HCT116 (cell line): Measurements from ENCODE around the gene CDC42BPA. TPM values are rescaled to one million over a fixed set of nuclear protein-coding genes. Genes with fewer than 3 reads are reported as not detected.

Experiments used
- ATAC-seq: fragments of 200-7000 bp; cut with Tn5 transposase; 2 replicates; pipeline ENCODE4 v1.9.1; 2020; ENCODE audit warnings: mild to moderate bottlenecking, moderate library complexity
- BruUV-seq: library from RNA; stranded (reverse); fragments of 400-500 nt; replicated peaks from 2 replicates; lab custom pipeline; 2021; lab: Mats Ljungman, UMichigan
- CTCF ChIA-PET: fragments of 300-600 bp; sonication (Branson Sonifier 250); formaldehyde crosslinking; loops from one replicate; lab custom pipeline; 2021; ENCODE audit warnings: antibody characterized with exemption; lab: Charles Lee
- POLR2A ChIA-PET: fragments of 300-600, 350-600 bp; sonication (Branson Sonifier 250); formaldehyde crosslinking; loops from one replicate; lab custom pipeline; 2021; ENCODE audit warnings: antibody characterized with exemption; lab: Charles Lee
- RAD21 ChIA-PET, 2 experiments: fragments of 300-600 bp; sonication (Branson Sonifier 250); formaldehyde crosslinking; loops; one replicate each; lab custom pipeline; 2023; ENCODE audit warnings: low total read pairs in 2 of 2; ENCODE audit not compliant: uncharacterized antibody in 2 of 2, unreplicated experiment in 2 of 2, low non-redundant PET in 1 of 2; lab: Charles Lee
- DNase-seq: peaks from one replicate; pipeline ENCODE4 v3.0.0-alpha.2; 2010; ENCODE audit warnings: low read depth, low spot score
- H2AFZ ChIP-seq: fragments of 200-600 bp; shearing (Covaris generic), sonication (generic); 2 replicates; pipeline ENCODE4 v1.6.1; 2017; ENCODE audit warnings: low read depth, mixed run types, mixed read lengths, antibody characterized with exemption, low read length; ENCODE audit not compliant: poor library complexity, severe bottlenecking
- H3K27ac ChIP-seq: 2 replicates; pipeline ENCODE4 v1.5.1; 2012; ENCODE audit warnings: low read depth, low read length
- H3K27me3 ChIP-seq: fragments of 200-600 bp; sonication (generic); 2 replicates; pipeline ENCODE4 v1.6.1; 2016; ENCODE audit warnings: mixed run types, low read length, mixed read lengths; ENCODE audit not compliant: insufficient read depth
- H3K36me3 ChIP-seq, 2 experiments: fragments of 200-500 bp in 1 of 2; fragments of 200-600 bp in 1 of 2; sonication (Bioruptor generic) in 1 of 2; sonication (generic) in 1 of 2; 2 replicates each; pipeline versions ENCODE4 v1.5.1 to v1.6.1; 2014 to 2016; ENCODE audit warnings: low read length in 2 of 2, inconsistent platforms in 1 of 2, mixed read lengths in 1 of 2, mixed run types in 1 of 2; ENCODE audit not compliant: insufficient read depth in 2 of 2, control insufficient read depth in 1 of 2
- H3K4me1 ChIP-seq, 2 experiments: fragments of 200-600 bp in 1 of 2; sonication (generic) in 1 of 2; 2 replicates each; pipeline versions ENCODE4 v1.5.1 to v1.6.1; 2012 to 2017; ENCODE audit warnings: low read length in 2 of 2, inconsistent platforms in 1 of 2, mild to moderate bottlenecking in 1 of 2, mixed read lengths in 1 of 2, mixed run types in 1 of 2, moderate library complexity in 1 of 2; ENCODE audit not compliant: insufficient read depth in 2 of 2, control insufficient read depth in 1 of 2
- H3K4me2 ChIP-seq: fragments of 200-600 bp; sonication (generic); 2 replicates; pipeline ENCODE4 v1.6.1; 2017; ENCODE audit warnings: mixed run types, low read length, mixed read lengths
- H3K4me3 ChIP-seq, 2 experiments: fragments of 200-600 bp in 1 of 2; sonication (generic) in 1 of 2; replicated peaks in 1 of 2; 2 replicates each; pipeline ENCODE4 v1.5.1; 2011 to 2016; ENCODE audit warnings: low read length in 2 of 2, control low read depth in 1 of 2, low read depth in 1 of 2, mild to moderate bottlenecking in 1 of 2, mixed read lengths in 1 of 2, mixed run types in 1 of 2
- H3K79me2 ChIP-seq: fragments of 200-600 bp; sonication (generic); 2 replicates; pipeline ENCODE4 v1.6.1; 2017; ENCODE audit warnings: mild to moderate bottlenecking, mixed run types, low read length, moderate library complexity, mixed read lengths; ENCODE audit not compliant: insufficient read depth
- H3K9ac ChIP-seq: fragments of 200-600 bp; sonication (generic); 2 replicates; pipeline ENCODE4 v1.6.1; 2016; ENCODE audit warnings: low read length, mixed read lengths
- H3K9me2 ChIP-seq: fragments of 200-600 bp; sonication (generic), shearing (Covaris generic); 2 replicates; pipeline ENCODE4 v1.6.1; 2017; ENCODE audit warnings: mixed run types, mild to moderate bottlenecking, moderate library complexity; ENCODE audit not compliant: insufficient read depth
- H3K9me3 ChIP-seq, 2 experiments: fragments of 200-500 bp in 1 of 2; fragments of 200-600 bp in 1 of 2; sonication (Bioruptor generic) in 1 of 2; sonication (generic) in 1 of 2; 2 replicates each; pipeline ENCODE4 v1.6.1; 2014 to 2017; ENCODE audit warnings: low read length in 2 of 2, mixed read lengths in 2 of 2, inconsistent platforms in 1 of 2, low read depth in 1 of 2, mild to moderate bottlenecking in 1 of 2, mixed run types in 1 of 2, moderate library complexity in 1 of 2; ENCODE audit not compliant: control insufficient read depth in 1 of 2, insufficient read depth in 1 of 2
- H4K20me1 ChIP-seq: fragments of 200-600 bp; sonication (generic), shearing (Covaris generic); 2 replicates; pipeline ENCODE4 v1.6.1; 2017; ENCODE audit warnings: mixed run types, mild to moderate bottlenecking, moderate library complexity; ENCODE audit not compliant: insufficient read depth
- CEBPB ChIP-seq: IDR thresholded peaks from 2 replicates; pipeline ENCODE4 v1.6.1; 2012; ENCODE audit warnings: low read depth
- EZH2phosphoT487 ChIP-seq: fragments of 200-600 bp; IDR thresholded peaks from 2 replicates; pipeline ENCODE4 v1.6.1; 2018; ENCODE audit warnings: antibody characterized with exemption, borderline replicate concordance
- FOSL1 ChIP-seq: IDR thresholded peaks from 2 replicates; pipeline ENCODE4 v1.6.1; 2012; ENCODE audit warnings: low read depth
- POLR2AphosphoS5 ChIP-seq: IDR thresholded peaks from 2 replicates; pipeline ENCODE4 v1.6.1; 2011; ENCODE audit warnings: mild to moderate bottlenecking, low read depth, low read length, moderate library complexity
- RAD21 ChIP-seq: IDR thresholded peaks from 2 replicates; pipeline ENCODE4 v1.6.1; 2012; ENCODE audit warnings: low read depth, mild to moderate bottlenecking
- SIN3A ChIP-seq: IDR thresholded peaks from 2 replicates; pipeline ENCODE4 v1.6.1; 2012; ENCODE audit warnings: low read depth
- SP1 ChIP-seq: IDR thresholded peaks from 2 replicates; pipeline ENCODE4 v1.6.1; 2012; ENCODE audit warnings: low read depth
- YY1 ChIP-seq: IDR thresholded peaks from 2 replicates; pipeline ENCODE4 v1.6.1; 2011; ENCODE audit warnings: low read length, low read depth, moderate library complexity, mild to moderate bottlenecking; ENCODE audit not compliant: insufficient replicate concordance; ENCODE audit errors: extremely low read depth
- ZBTB33 ChIP-seq: IDR thresholded peaks from 2 replicates; pipeline ENCODE4 v1.6.1; 2011; ENCODE audit warnings: mild to moderate bottlenecking, low read length, moderate library complexity; ENCODE audit not compliant: insufficient replicate concordance; ENCODE audit errors: extremely low read depth
- ZNF274 ChIP-seq: fragments of 200-500 bp; sonication (Bioruptor generic); IDR thresholded peaks from 2 replicates; pipeline ENCODE4 v1.6.1; 2014; ENCODE audit warnings: mild to moderate bottlenecking, low read depth, low read length, inconsistent platforms
- intact Hi-C: fragments of 100-400 bp; cut with micrococcal nuclease; formaldehyde crosslinking; loops from 2 replicates; pipeline ENCODE4 v1.10.0; 2022
- total RNA-seq: library from RNA; stranded (reverse); gene quantifications from one replicate; pipeline ENCODE4 v1.2.1, GENCODE V29; 2021; ENCODE audit not compliant: unreplicated experiment
- TF ChIP-seq, protein P1 (sequence below), 3 experiments: fragments of 200-600 bp in 1 of 3; sonication (generic) in 1 of 3; IDR thresholded peaks in 2 of 3; conservative IDR thresholded peaks in 1 of 3; 2 replicates each; pipeline ENCODE4 v1.5.1; 2012 to 2017; ENCODE audit warnings: low read depth in 2 of 3, low read length in 2 of 3, antibody characterized with exemption in 1 of 3, borderline replicate concordance in 1 of 3, control low read depth in 1 of 3, mild to moderate bottlenecking in 1 of 3, mixed read lengths in 1 of 3, mixed run types in 1 of 3, moderate library complexity in 1 of 3; ENCODE audit not compliant: insufficient read depth in 1 of 3
- TF ChIP-seq, protein P2 (sequence below): IDR thresholded peaks from 2 replicates; pipeline ENCODE4 v1.6.1; 2012

Gene CDC42BPA
- total RNA-seq, 1 experiment from 2014 or later, result 44.0 TPM

- no TSS peak for BruUV-seq
- no peak for ATAC-seq
- H3K36me3 ChIP-seq, result no peaks in the 10 kb centered on the region
Measured at GRCh38 chr1:226984521-226985238, 333.6 kb downstream of the CDC42BPA start.

More at GRCh38 chr1:226984521-226985238, 333.6 kb downstream of the CDC42BPA start:
- intact Hi-C loops, result no loop called here
- H3K4me3 ChIP-seq, result no peak overlapping the region
- ChIA-PET RAD21 (no interaction called here), POLR2A (interaction anchor here (0.7 kb wide), 1 partner anchor 15 kb away, joined by 3 read pairs; no protein-coding TSS in a partner anchor), CTCF (no interaction called here)
- no peak overlapping the region for H3K9ac ChIP-seq
- H4K20me1 ChIP-seq, result no peaks in the 10 kb centered on the region
- no peaks in the 10 kb centered on the region for H3K27me3 ChIP-seq
- no peak overlapping the region for H2AFZ ChIP-seq
- H3K4me2 ChIP-seq, result no peak overlapping the region
- H3K4me1 ChIP-seq, result no peaks in the 10 kb centered on the region
- TF ChIP-seq POLR2AphosphoS5, result no peak
- no peak for TF ChIP-seq ZNF274
- no peak for TF ChIP-seq EZH2phosphoT487
- TF ChIP-seq CEBPB, result no peak
- TF ChIP-seq YY1, result no peak
- TF ChIP-seq, protein P1, sequence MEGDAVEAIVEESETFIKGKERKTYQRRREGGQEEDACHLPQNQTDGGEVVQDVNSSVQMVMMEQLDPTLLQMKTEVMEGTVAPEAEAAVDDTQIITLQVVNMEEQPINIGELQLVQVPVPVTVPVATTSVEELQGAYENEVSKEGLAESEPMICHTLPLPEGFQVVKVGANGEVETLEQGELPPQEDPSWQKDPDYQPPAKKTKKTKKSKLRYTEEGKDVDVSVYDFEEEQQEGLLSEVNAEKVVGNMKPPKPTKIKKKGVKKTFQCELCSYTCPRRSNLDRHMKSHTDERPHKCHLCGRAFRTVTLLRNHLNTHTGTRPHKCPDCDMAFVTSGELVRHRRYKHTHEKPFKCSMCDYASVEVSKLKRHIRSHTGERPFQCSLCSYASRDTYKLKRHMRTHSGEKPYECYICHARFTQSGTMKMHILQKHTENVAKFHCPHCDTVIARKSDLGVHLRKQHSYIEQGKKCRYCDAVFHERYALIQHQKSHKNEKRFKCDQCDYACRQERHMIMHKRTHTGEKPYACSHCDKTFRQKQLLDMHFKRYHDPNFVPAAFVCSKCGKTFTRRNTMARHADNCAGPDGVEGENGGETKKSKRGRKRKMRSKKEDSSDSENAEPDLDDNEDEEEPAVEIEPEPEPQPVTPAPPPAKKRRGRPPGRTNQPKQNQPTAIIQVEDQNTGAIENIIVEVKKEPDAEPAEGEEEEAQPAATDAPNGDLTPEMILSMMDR (IDR thresholded peaks at IDR 0.05 in 2 of 3, conservative IDR thresholded peaks at IDR 0.05 in 1 of 3; ENCODE audit: borderline replicate concordance in 1 of 3, insufficient read depth in 1 of 3, low read depth in 2 of 3, low read length in 2 of 3), result no peak
- TF ChIP-seq SP1, result no peak
- no peak for TF ChIP-seq RAD21
- no peak for TF ChIP-seq FOSL1
- TF ChIP-seq, protein P2, sequence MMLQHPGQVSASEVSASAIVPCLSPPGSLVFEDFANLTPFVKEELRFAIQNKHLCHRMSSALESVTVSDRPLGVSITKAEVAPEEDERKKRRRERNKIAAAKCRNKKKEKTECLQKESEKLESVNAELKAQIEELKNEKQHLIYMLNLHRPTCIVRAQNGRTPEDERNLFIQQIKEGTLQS, result no peak
- no peak for TF ChIP-seq SIN3A
- no peak for TF ChIP-seq ZBTB33
- no peak overlapping the region for H3K27ac ChIP-seq
- H3K79me2 ChIP-seq, result no peaks in the 10 kb centered on the region
- H3K9me3 ChIP-seq, result no peaks in the 10 kb centered on the region
- no peak for DNase-seq
- no peaks in the 10 kb centered on the region for H3K9me2 ChIP-seq
